Body of pancreas (tissue), 4 donors: ENCODE measurements around the gene COMMD9.

Source experiments
- POLR2A ChIP-seq, 3 donors: fragments of 450-650 bp; IDR thresholded peaks; one replicate each; pipeline ENCODE4 v1.6.1; 2016; ENCODE audit warnings: antibody characterized with exemption in 3 of 3, mild to moderate bottlenecking in 2 of 3
- TF ChIP-seq, protein P1 (sequence below), 7 experiments: fragments of 450-650 bp in 4 of 7; fragments of 200-600 bp in 3 of 7; sonication (generic) in 3 of 7; IDR thresholded peaks; one replicate each; pipeline ENCODE4 v1.5.1; 2016 to 2019; ENCODE audit warnings: antibody characterized with exemption in 7 of 7

- no peak for TF ChIP-seq POLR2A (IDR thresholded peaks at IDR 0.05)
- TF ChIP-seq, protein P1, sequence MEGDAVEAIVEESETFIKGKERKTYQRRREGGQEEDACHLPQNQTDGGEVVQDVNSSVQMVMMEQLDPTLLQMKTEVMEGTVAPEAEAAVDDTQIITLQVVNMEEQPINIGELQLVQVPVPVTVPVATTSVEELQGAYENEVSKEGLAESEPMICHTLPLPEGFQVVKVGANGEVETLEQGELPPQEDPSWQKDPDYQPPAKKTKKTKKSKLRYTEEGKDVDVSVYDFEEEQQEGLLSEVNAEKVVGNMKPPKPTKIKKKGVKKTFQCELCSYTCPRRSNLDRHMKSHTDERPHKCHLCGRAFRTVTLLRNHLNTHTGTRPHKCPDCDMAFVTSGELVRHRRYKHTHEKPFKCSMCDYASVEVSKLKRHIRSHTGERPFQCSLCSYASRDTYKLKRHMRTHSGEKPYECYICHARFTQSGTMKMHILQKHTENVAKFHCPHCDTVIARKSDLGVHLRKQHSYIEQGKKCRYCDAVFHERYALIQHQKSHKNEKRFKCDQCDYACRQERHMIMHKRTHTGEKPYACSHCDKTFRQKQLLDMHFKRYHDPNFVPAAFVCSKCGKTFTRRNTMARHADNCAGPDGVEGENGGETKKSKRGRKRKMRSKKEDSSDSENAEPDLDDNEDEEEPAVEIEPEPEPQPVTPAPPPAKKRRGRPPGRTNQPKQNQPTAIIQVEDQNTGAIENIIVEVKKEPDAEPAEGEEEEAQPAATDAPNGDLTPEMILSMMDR (IDR thresholded peaks at IDR 0.05), result no peak
Measured at GRCh38 chr11:36254713-36255112, 34.5 kb downstream of the COMMD9 start.
